DMS153 (cell line): ENCODE results near the gene AMHR2.
A peak's percentile ranks its signal among the peaks of the same experiment; 100 is the strongest.
"Not testable (repeated sequence)": the region's sequence is repeated elsewhere in the genome, so short reads cannot be mapped to it uniquely, and the experiment has no call there.

Experiments used
- DNase-seq: peaks from one replicate; lab custom pipeline; 2025; lab: John Stamatoyannopoulos, UW

The AMHR2 gene

DNA sequence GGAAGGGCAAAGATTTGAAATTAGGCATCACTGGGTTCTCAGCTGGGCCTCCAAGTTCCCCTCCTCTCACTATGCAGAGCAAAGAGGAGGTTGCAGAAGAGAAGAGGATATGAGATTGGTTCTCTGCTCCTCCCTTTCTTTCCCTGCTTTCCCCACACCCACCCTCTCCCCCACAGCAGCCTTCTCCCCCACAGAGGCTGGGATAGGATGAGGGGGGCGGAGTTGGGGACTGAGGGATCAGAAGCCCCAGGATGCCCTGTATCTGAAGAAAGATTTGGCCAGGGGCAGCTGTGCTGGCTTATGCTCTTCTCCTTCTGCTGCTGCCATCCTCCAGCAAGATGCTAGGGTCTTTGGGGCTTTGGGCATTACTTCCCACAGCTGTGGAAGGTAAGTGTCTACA lies at the start of gene AMHR2:
Gene AMHR2, plus strand, starts transcription at position 259 of the 400 bp plus-strand sequence. Its CDS starts 80 bp downstream, at position 339.
- no peak for DNase-seq

- DNase-seq = not testable (repeated sequence)
These were observed 49.4 kb upstream of the AMHR2 start for GRCh38 chr12:53374277-53374676.

DNA sequence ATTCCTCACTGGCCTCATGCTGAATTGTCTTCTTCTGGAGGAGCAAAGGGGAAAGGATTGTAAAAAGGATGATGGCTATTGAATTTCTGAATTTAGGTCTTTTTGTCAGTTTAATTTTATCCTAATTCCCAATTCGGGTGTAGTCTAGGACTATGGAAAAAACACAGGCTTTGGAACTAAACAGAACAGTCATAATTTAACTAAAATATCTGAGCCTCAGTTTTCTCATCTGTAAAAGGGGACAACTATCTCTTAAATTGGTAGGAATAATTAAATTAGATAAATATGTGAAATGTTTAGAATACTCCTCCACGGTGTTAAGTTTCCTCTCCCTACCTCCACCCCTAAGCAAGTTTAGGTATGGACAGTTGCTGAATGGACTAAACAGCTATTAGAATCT lies 46.9 kb upstream of the AMHR2 start:
- DNase-seq = no peak

DNA sequence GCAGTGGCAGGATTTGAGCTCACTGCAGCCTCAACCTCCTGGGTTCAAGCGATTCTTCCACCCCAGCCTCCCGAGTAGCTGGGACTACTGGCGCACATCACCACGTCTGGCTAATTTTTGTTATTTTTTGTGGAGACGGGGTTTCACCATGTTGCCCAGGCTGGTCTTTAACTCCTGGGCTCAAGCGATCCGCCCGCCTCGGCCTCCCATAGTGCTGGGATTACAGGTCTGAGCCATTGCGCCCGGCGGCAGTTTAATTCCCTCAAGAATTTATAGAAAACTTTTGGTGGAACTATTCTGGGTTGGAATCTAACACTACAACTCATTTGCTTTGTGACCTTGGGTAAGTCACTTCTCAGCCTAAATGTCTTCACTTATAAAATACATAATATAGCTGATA lies 45.4 kb upstream of the AMHR2 start:
- DNase-seq = no peak

DNA sequence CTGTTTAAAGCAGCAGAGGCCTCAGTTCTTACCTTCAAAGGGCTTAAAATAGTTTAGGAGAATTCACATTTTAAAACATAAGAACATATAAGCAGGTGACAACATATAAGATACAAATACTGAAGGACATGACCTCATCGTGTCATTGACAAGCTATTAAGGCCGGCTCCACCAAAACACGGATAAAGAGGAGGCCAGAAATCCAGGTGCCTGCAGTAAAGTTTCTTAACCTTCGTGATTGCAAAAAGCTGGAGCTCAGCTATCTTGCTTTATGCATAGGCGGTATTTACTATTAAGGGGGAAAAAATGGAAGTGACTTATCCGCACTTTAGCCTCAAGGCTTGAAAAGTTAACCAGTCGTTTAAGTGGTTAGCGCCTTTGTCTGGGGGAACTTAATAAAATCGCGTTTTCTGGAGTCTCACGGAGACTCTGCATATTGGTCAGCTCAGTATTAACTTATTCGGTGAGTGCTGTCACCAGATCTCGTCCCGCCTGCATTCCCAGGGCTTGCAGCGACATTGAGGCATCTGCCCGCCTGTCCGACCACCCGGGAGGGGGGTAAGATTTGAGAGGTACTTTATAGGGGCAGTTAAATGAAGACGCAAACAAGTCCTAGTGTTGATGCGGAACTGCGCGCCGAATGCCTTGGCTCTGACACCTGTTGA lies 44.8 kb upstream of the AMHR2 start:
- DNase-seq = no peak

- DNase-seq = peak; percentile 100
These were observed 44.1 kb upstream of the AMHR2 start for GRCh38 chr12:53379389-53380103.

DNA sequence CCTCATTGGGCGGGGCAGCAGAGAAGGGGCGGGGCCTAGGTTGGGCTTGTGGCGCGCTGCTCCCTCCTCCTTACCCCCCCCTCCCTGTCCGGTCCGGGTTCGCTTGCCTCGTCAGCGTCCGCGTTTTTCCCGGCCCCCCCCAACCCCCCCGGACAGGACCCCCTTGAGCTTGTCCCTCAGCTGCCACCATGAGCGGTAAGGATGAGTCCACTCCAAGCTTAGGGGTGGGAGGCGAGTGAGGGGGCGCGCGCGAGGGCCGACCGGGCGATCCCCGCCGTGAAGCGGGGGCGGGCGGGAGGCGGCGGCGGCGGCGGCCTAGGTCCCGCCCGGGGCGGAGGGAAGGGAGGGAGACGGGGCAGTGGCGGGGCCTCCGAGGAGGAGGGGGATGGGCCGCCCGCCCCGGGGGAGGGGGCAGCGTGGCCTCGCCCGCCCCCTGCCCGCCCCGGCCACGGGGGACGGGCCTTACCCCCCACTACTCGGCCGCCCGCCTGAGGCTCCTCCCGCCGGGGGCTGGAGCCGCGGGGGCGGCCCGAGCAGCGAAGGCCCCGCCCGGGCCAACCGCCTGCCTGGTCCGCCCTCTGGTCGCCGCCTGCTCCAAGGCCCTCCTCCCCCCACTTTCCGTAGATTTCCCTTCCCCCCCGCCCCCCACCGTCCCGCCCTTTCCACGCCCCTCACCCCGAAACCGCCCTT lies 43.4 kb upstream of the AMHR2 start, which contains the start of gene SP1:
Gene SP1, plus strand, starts transcription at position 73 of the 690 bp plus-strand sequence. Its CDS starts 116 bp downstream, at position 189.
- DNase-seq = peak; percentile 81

DNA sequence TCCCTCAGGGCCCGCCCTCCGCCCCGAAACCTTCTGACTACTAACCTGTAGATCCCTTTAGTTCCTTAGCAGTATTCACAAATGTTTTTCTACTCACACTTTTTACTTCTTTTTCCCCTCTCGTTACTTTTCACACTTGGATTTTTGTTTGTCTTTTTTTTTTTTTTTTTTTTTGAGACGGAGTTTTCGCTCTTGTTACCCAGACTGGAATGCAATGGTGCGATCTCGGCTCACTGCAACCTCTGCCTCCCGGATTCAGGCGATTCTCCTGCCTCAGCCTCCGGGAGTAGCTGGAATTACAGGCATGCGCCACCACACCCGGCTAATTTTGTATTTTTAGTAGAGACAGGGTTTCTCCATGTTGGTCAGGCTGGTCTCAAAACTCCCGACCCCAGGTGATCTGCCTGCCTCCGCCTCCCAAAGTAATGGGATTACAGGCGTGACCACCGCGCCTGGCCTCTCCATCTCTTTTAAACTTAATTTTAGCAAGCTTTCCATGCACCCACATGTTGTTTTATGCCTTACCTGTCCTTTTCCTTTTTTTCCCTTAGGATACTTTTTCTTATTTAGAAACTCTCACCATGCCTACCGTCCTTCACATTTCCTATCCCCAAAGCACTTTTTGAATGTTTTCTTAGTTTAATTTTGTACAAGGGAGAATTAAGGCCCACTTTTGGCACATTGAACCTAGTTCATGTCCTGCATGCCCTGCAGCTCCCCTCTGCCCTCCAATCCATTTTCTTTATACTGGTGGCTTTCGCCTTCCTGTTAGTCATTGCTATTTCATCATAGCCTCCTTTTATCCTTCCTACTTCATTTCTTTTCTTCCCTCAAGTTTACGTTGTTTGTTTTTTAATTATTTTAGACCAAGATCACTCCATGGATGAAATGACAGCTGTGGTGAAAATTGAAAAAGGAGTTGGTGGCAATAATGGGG lies 42.6 kb upstream of the AMHR2 start:
- peak; percentile 30 for DNase-seq

DNA sequence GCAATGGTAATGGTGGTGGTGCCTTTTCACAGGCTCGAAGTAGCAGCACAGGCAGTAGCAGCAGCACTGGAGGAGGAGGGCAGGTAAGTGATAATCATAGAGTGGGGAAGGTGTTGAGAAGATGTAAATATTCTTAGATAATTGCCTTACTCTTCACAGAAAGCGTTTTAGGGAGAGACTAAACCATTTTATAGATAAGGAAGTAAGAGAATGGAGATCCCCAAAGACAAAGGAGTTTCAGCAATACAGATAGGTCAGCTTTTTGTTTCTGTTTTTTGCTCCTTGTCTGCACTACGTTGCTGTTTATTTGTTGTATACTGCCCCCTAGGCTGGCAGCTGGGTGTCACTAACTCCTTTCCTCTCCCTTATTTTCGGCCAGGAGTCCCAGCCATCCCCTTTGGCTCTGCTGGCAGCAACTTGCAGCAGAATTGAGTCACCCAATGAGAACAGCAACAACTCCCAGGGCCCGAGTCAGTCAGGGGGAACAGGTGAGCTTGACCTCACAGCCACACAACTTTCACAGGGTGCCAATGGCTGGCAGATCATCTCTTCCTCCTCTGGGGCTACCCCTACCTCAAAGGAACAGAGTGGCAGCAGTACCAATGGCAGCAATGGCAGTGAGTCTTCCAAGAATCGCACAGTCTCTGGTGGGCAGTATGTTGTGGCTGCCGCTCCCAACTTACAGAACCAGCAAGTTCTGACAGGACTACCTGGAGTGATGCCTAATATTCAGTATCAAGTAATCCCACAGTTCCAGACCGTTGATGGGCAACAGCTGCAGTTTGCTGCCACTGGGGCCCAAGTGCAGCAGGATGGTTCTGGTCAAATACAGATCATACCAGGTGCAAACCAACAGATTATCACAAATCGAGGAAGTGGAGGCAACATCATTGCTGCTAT lies 41.7 kb upstream of the AMHR2 start:
- no peak for DNase-seq

DNA sequence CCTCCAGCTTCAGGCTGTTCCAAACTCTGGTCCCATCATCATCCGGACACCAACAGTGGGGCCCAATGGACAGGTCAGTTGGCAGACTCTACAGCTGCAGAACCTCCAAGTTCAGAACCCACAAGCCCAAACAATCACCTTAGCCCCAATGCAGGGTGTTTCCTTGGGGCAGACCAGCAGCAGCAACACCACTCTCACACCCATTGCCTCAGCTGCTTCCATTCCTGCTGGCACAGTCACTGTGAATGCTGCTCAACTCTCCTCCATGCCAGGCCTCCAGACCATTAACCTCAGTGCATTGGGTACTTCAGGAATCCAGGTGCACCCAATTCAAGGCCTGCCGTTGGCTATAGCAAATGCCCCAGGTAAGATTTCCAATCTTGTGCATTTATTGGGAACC lies 40.4 kb upstream of the AMHR2 start:
- DNase-seq = no peak

DNA sequence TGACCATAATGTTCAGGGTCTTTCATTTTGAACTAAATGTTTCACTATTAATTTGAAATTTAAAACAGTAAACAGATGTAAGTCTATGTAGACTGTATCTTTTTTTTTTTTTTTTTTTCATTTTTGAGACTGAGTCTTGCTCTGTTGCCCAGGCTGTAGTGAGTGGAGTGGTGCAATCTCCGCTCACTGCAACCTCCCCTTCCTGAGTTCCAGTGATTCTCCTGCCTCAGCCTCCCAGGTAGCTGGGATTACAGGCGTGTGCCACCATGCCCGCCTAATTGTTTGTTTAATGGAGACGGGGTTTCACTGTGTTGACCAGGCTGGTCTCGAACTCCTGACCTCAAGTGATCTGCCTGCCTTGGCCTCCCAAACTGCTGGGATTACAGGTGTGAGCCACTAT lies 37.3 kb upstream of the AMHR2 start:
- not testable (repeated sequence) for DNase-seq

DNA sequence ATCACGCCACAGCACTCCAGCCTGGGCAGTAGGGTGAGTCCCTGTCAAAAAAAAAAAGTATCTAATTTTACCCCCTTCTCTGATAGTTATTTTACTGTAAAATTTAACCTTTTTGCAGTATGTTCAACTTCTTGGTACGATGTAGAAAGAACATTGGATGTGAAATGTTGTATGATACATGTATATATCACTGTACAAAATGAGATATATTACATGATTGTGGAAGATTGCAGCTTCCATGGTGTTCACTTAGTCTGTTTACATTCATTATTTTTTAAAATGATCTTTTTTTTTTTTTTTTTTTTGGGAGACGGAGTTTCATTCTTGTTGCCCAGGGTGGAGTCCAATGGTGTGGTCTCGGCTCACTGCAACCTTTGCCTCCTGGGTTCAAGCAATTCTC lies 34.7 kb upstream of the AMHR2 start:
- DNase-seq = no peak

DNA sequence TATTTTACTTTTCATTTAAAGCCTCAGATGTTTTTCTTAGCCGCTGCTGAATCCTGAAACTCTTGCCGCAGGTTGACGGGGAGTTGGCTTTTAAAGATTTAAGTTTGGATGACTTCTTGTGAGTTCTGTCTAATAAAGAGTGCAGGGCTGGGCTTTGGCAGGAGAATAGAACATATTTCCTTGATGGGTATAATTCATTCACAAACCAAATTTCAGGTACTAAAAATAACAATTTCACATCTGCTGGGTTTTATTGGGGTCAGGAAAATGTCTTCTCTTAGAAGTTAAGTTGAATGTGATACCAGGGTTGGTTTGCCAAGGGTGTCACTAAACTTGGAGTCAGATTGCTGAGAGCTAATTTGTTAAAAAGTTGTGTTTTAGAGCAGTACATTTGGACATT lies 34.0 kb upstream of the AMHR2 start:
- DNase-seq = no peak

DNA sequence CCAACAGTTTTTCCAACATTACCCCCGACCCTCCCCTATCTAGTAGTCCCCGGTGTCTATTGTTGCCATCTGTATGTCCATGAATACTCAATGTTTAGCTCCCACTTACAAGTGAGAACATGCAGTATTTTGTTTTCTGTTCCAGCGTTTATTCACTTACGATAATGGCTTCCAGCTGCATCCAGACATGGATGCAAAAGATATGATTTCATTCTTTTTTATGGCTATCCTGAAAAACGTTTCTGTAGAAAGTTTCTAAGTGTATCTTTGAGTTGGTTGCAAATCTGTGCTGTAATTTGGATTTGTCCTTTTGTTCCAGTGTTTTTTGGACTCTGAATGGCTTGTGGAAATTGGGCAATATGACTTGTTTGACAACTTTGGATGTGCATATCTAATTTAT lies 31.9 kb upstream of the AMHR2 start:
- DNase-seq = no peak

- DNase-seq = no peak
These were observed 23.8 kb upstream of the AMHR2 start for GRCh38 chr12:53399896-53400295.

GRCh38 chr12:53402351-53402750 lies 21.3 kb upstream of the AMHR2 start:
- DNase-seq = not testable (repeated sequence)

GRCh38 chr12:53402871-53403270 lies 20.8 kb upstream of the AMHR2 start:
- DNase-seq = no peak

DNA sequence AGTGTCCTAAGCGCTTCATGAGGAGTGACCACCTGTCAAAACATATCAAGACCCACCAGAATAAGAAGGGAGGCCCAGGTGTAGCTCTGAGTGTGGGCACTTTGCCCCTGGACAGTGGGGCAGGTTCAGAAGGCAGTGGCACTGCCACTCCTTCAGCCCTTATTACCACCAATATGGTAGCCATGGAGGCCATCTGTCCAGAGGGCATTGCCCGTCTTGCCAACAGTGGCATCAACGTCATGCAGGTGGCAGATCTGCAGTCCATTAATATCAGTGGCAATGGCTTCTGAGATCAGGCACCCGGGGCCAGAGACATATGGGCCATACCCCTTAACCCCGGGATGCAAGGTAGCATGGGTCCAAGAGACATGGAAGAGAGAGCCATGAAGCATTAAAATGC lies 12.7 kb upstream of the AMHR2 start:
- no peak for DNase-seq

DNA sequence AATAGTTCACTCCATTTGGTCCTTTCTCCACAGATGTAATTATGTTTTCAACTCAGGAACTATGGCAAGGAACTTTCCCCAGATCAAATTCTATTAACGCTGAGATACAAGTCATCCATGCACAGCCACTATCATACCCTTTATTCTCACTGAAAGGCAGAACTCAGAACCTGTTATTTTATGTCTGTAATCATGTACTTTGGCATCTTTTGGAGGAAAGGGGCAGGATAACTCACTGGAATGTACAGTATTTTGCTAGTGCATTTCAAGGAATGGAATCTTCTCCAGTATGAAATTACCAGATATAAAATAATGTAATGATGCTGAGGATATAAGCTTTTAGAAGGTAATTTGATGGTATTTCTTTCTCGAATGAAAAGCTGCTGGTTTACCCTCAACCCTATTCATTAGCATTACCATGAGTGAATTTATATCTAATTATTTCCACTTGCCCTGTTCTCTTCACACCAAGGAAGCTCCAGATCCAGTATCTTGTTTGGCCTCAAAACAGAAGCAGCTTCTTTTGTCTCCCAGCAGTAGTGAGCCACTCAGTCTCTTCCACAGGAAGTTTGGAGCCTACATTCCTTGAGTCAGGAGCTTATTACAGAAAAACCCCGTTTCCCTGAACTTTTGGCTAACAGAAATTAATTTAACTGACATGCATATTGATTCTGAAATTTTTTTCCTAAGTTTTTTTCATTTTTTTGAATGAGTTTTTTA lies 10.0 kb upstream of the AMHR2 start:
- DNase-seq = no peak

- no peak for DNase-seq
These were observed 8.8 kb upstream of the AMHR2 start for GRCh38 chr12:53414756-53415417.
